ENCODE measurements around the gene MVB12A. TPM values are rescaled to one million over a fixed set of nuclear protein-coding genes. Genes with fewer than 3 reads are reported as not detected.
A peak's percentile ranks its signal among the peaks of the same experiment; 100 is the strongest.

The MVB12A gene
- total and polyA plus RNA-seq, 2 donors (not counting 3 experiments of a cell fraction or from before 2014, with no cell fraction given) = 63.3 to 88.8 TPM

GRCh38 chr19:17379221-17379631 lies 40.6 kb upstream of the MVB12A start:
- Histone ChIP-seq H3K9me1 (replicated peaks; ENCODE audit: control insufficient read depth, extremely low read depth, insufficient read depth, low read length) (no peaks in the 10 kb centered on the region), H3K9ac (replicated peaks; ENCODE audit: extremely low read depth, insufficient read depth, low read length) (no peak overlapping the region), H3K79me2 (ENCODE audit: control insufficient read depth, insufficient read depth, low read length) (no peaks in the 10 kb centered on the region), H3K9me3 (replicated peaks; ENCODE audit: control insufficient read depth, insufficient read depth, low read length) (no peaks in the 10 kb centered on the region), H2AFZ (ENCODE audit: low read depth, low read length) (no peak overlapping the region), H3K4me1 (ENCODE audit: control insufficient read depth, extremely low read depth, insufficient read depth, low read length) (peaks cover 39% of the 10 kb centered on the region), H3K36me3 (ENCODE audit: control insufficient read depth in 2 of 2, extremely low read depth in 1 of 2, insufficient read depth in 2 of 2, low read length in 2 of 2) (no peaks in the 10 kb centered on the region), H4K20me1 (replicated peaks; ENCODE audit: control insufficient read depth, extremely low read depth, insufficient read depth, low read length) (no peaks in the 10 kb centered on the region), H3K27ac (ENCODE audit: insufficient read depth, low read depth, low read length) (no peak overlapping the region), H3K4me3 (replicated peaks in 1 of 3; ENCODE audit: insufficient read depth in 1 of 3, low read depth in 1 of 3, low read length in 3 of 3) (no peak overlapping the region), H3K27me3 (ENCODE audit: control insufficient read depth in 2 of 2, insufficient read depth in 2 of 2, low read length in 2 of 2) (no peaks in the 10 kb centered on the region), H3K4me2 (ENCODE audit: insufficient read depth, low read length) (no peak overlapping the region)
- FAIRE-seq (peak; percentile 12), DNase-seq (ENCODE audit: low read depth, low spot score) (peak; percentile 59)
- TF ChIP-seq, protein P1, sequence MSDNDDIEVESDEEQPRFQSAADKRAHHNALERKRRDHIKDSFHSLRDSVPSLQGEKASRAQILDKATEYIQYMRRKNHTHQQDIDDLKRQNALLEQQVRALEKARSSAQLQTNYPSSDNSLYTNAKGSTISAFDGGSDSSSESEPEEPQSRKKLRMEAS (IDR thresholded peaks at IDR 0.05; ENCODE audit: insufficient read depth, insufficient read length) = no peak
- ChIA-PET POLR2A (no interaction called here), CTCF (interaction anchor here (1.0 to 1.1 kb wide), 2 partner anchors 12 to 52 kb away, joined by 3 to 4 read pairs; no protein-coding TSS in a partner anchor)
- intact Hi-C loops (cut with micrococcal nuclease) = no loop called here
- dilution Hi-C loops (cut with MboI; ENCODE audit: extremely low pct_ligation_motif_present, low sequenced_read_pairs) = no loop called here
- BruUV-seq (replicated peaks) = no TSS peak

DNA sequence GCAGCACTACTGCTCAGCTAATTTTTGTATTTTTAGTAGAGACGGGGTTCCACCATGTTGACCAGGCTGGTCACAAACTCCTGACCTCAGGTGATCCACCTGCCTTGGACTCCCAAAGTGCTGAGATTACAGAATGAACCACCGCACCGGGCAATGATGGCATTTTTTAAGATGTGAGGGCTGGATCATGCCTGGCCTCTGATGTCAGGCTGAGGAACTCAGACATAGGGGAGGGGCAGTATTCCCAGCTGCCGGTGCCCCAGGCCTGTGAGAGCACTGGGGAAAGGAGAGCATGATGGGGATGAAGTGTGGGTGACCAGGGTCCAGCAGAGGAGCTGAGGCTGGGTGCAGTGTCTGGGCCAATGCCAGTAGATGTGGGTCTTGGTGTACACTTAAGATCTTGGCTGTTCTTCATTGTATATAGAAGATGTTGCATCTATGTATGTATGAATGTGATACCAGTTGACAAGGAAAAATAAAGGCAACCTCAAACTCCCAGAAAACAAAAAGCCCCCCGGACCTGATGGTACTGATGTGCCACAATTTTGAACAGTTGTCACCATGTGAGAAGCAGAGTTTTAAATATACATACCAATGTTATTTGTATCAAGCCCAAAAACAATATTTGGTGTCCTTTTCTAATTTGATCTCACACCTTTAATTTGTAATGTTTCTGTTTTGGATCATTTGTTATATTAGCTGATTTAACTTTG lies 39.3 kb upstream of the MVB12A start:
- Histone ChIP-seq H3K36me3 (ENCODE audit: control insufficient read depth in 2 of 2, extremely low read depth in 1 of 2, insufficient read depth in 2 of 2, low read length in 2 of 2) (no peaks in the 10 kb centered on the region), H3K9me1 (replicated peaks; ENCODE audit: control insufficient read depth, extremely low read depth, insufficient read depth, low read length) (no peaks in the 10 kb centered on the region), H3K4me3 (replicated peaks in 1 of 3; ENCODE audit: insufficient read depth in 1 of 3, low read depth in 1 of 3, low read length in 3 of 3) (no peak overlapping the region), H3K4me1 (ENCODE audit: control insufficient read depth, extremely low read depth, insufficient read depth, low read length) (peaks cover 39% of the 10 kb centered on the region), H4K20me1 (replicated peaks; ENCODE audit: control insufficient read depth, extremely low read depth, insufficient read depth, low read length) (no peaks in the 10 kb centered on the region), H3K27ac (ENCODE audit: insufficient read depth, low read depth, low read length) (no peak overlapping the region), H2AFZ (ENCODE audit: low read depth, low read length) (no peak overlapping the region), H3K9me3 (replicated peaks; ENCODE audit: control insufficient read depth, insufficient read depth, low read length) (no peaks in the 10 kb centered on the region), H3K79me2 (ENCODE audit: control insufficient read depth, insufficient read depth, low read length) (no peaks in the 10 kb centered on the region), H3K4me2 (ENCODE audit: insufficient read depth, low read length) (no peak overlapping the region), H3K9ac (replicated peaks; ENCODE audit: extremely low read depth, insufficient read depth, low read length) (no peak overlapping the region), H3K27me3 (ENCODE audit: control insufficient read depth in 2 of 2, insufficient read depth in 2 of 2, low read length in 2 of 2) (no peaks in the 10 kb centered on the region)
- dilution Hi-C loops (cut with MboI; ENCODE audit: extremely low pct_ligation_motif_present, low sequenced_read_pairs) = no loop called here
- BruUV-seq (replicated peaks) = no TSS peak
- ChIA-PET CTCF (interaction anchor here (1.0 to 1.4 kb wide), 3 partner anchors 10 to 37 kb away, joined by 3 to 5 read pairs (median 4); no protein-coding TSS in a partner anchor), POLR2A (no interaction called here)
- DNase-seq (ENCODE audit: low read depth, low spot score) = no peak
- intact Hi-C loops (cut with micrococcal nuclease) = no loop called here
- FAIRE-seq = peak; percentile 8
- TF ChIP-seq POLR2A (IDR thresholded peaks at IDR 0.05; ENCODE audit: low read depth, low read length) (no peak), JUN (IDR thresholded peaks at IDR 0.05; ENCODE audit: borderline replicate concordance, insufficient read depth, insufficient read length, low read depth) (no peak), FOS (IDR thresholded peaks at IDR 0.05; ENCODE audit: borderline replicate concordance, insufficient read depth, low read length) (no peak), MYC (IDR thresholded peaks at IDR 0.05; ENCODE audit: low read depth, low read length) (no peak), POLR2AphosphoS5 (IDR thresholded peaks at IDR 0.05; ENCODE audit: insufficient read depth, low read depth, low read length) (no peak), EZH2 (IDR thresholded peaks at IDR 0.05; ENCODE audit: borderline replicate concordance, low read depth, low read length, severe bottlenecking) (no peak), GATA2 (IDR thresholded peaks at IDR 0.05; ENCODE audit: insufficient read depth, insufficient read length, low read depth, low read length) (no peak)
- TF ChIP-seq, protein P2, sequence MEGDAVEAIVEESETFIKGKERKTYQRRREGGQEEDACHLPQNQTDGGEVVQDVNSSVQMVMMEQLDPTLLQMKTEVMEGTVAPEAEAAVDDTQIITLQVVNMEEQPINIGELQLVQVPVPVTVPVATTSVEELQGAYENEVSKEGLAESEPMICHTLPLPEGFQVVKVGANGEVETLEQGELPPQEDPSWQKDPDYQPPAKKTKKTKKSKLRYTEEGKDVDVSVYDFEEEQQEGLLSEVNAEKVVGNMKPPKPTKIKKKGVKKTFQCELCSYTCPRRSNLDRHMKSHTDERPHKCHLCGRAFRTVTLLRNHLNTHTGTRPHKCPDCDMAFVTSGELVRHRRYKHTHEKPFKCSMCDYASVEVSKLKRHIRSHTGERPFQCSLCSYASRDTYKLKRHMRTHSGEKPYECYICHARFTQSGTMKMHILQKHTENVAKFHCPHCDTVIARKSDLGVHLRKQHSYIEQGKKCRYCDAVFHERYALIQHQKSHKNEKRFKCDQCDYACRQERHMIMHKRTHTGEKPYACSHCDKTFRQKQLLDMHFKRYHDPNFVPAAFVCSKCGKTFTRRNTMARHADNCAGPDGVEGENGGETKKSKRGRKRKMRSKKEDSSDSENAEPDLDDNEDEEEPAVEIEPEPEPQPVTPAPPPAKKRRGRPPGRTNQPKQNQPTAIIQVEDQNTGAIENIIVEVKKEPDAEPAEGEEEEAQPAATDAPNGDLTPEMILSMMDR (IDR thresholded peaks at IDR 0.05; ENCODE audit: extremely low read depth in 1 of 2, insufficient read depth in 1 of 2, low read depth in 1 of 2, low read length in 2 of 2) = no peak
- TF ChIP-seq, protein P1 (IDR thresholded peaks at IDR 0.05; ENCODE audit: insufficient read depth, insufficient read length) = no peak
